ENCODE measurements around the gene TACR2.

The TACR2 gene

DNA sequence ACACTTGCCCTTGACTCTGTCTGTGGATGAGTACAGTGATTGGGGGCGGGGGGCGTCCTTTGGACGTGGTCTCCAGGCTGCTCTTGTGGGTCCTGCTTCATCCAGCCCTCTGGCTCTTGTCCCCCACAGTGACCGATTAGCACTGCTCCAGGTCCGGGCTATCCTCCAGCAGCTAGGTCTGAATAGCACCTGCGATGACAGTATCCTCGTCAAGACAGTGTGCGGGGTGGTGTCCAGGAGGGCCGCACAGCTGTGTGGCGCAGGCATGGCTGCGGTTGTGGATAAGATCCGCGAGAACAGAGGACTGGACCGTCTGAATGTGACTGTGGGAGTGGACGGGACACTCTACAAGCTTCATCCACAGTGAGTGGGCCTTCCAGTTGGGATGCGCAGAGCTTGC lies 18.3 kb downstream of the TACR2 start:
- DNase-seq: no peak

DNA sequence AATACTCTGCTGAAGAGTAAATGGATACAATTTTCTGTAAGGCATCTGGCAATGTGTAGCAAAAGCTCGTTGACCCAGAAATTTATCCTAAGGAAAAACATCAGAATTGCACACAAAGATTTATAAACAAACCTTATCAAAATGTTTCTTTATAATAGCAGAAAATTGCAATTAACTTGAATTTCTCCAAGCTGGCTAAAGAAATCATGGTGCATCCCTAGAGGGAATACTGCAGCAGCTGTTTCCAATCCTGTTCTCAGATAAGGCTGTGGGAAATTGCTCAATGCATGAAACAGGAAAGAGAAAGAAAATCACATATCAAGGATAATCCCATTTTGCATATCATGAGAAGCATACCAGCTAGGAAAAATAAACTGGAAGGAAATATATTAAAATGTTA lies 18.7 kb downstream of the TACR2 start:
- DNase-seq: peak; percentile 16

- no peak for DNase-seq
Measured at GRCh38 chr10:69394020-69394419, 22.7 kb downstream of the TACR2 start.

DNA sequence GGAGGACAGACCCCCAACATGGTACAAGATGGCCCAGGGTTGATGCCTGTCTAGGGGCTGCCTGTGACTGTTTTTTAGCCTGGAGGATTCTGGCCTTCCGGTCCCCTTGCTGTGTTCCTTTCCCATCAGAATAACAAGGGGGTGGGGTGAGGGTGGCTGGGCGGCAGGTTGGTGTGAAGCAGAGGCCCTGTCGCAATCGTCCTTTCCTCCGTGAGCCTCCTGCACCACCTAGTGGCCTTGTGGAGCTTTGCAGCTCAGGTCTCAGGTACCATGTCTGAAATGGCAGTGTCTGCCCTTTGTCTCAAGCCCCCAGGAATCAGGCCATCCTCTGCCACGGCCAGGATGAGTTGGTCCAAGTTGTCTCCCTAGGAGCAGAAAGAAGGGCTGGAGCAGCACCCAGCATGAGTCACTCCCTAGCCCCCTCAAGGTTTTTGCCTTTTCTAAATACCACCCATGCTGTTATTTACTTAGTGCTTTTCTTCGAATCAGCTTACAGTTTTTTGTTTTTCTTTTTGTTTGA lies 24.2 kb downstream of the TACR2 start:
- DNase-seq: peak; percentile 77

- DNase-seq: no peak
Measured at GRCh38 chr10:69391158-69391557, 25.6 kb downstream of the TACR2 start.

GRCh38 chr10:69389827-69390490 lies 26.8 kb downstream of the TACR2 start:
- DNase-seq: no peak

- DNase-seq: no peak
Measured at GRCh38 chr10:69388488-69388887, 28.2 kb downstream of the TACR2 start.

GRCh38 chr10:69387500-69387899 lies 29.2 kb downstream of the TACR2 start:
- no peak for DNase-seq

DNA sequence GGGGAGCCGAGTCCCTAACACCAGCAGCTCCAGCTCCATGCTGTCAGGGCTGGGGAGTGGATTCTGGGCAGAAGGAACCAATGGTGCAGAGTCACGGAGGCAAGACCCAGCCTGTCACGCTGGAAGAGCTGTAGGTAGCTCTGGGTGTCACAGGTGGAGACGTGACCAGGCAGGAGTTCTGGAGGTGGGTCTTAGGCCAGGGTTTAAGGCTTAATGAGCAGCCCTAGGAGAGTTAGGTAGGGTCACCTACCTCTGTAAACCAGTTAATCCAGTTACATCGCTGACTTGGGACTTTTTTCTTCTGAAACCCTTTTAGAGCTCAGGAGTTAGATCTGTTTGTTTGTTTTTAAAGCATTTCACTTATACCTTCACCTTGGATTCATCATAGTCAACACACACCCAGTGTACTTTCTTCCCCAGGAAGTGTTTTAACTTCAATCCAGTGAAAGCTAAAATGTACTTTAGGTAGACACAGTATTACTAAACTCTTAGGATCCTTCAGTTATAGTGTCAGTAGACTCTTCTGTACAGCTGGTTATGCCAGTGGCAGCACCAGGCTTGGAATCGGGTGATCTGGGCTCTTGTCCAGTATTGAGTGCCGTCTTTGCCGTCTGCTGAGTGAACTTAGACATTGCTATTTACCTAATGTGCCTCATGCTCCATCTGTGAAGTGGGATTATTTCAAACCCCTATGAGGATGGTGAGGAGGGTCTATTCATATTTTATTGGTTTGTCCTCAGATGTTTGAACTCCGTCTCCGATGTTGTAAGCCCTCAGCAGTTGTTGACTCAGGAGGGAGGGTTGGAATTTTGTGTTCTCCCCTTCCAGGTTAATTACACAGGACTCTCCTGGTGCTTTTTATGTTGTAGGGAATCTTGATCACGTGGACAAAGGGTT lies 31.0 kb downstream of the TACR2 start:
- no peak for DNase-seq

GRCh38 chr10:69384320-69384719 lies 32.4 kb downstream of the TACR2 start:
- no peak for DNase-seq

DNA sequence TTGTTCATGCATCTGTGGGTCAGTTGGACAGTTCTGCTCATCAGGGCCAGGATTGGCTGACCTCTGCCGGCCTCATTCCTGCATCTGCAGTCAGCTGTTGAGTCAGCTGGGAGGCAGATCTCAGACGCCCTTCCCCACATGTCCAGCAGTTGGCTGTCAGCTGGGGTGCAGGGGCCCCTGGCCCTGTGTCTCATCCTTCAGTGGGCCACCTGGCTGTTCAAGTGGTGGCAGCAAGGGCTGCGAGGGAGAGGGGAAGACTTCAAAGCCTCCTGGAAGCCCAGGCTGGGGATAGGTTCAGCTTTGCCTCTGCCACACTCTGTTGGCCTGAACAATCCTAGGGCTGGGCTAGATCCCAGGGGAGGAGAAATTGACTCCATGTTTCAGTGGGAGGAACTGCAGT lies 33.2 kb downstream of the TACR2 start:
- DNase-seq: no peak

GRCh38 chr10:69382382-69383117 lies 34.2 kb downstream of the TACR2 start:
- DNase-seq: no peak

GRCh38 chr10:69379800-69380199 lies 36.9 kb downstream of the TACR2 start:
- DNase-seq: no peak

DNA sequence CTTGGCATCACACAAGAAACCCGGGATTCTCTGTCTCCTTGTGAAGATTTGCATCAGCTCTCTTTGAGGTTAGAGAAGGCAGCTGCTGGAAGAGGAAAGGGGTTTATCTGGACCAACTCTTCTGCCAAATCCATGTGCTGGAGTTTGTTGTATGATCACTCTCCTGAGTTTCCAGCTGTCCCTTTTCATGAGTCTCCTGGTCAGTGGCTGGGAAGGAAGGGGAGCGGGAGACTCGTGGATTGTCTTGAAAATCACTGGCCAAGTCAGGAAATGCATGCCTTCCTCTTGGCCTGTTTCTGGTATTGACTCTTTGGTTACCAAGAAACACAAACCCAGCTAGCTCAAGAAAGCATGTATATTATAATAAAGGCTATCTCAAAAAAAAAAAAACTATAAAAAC lies 38.8 kb downstream of the TACR2 start:
- no peak for DNase-seq

DNA sequence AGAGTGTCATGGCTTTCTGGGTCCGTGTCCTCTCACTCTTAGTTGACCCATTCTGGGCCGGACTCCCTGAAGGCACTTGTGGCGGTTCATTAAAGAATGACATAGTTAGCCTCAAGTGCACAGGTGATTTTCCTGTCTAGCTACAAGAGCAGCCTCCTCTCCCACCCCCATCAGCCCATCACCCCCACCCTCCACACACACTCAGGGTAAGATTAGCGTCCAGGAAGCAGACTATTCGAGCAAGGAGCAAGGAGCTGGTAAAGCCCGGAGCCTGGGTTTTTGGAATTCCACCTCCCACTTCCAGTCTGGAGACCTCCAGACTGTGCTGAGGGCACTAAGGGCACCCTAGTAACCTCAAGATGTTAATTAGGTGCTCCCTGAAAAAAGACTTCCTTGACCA lies 39.5 kb downstream of the TACR2 start:
- DNase-seq: no peak

- no peak for DNase-seq
Measured at GRCh38 chr10:69376662-69377061, 40.1 kb downstream of the TACR2 start.

GRCh38 chr10:69375307-69376151 lies 41.2 kb downstream of the TACR2 start:
- no peak for DNase-seq

- no peak for DNase-seq
Measured at GRCh38 chr10:69374931-69375306, 41.8 kb downstream of the TACR2 start.

DNA sequence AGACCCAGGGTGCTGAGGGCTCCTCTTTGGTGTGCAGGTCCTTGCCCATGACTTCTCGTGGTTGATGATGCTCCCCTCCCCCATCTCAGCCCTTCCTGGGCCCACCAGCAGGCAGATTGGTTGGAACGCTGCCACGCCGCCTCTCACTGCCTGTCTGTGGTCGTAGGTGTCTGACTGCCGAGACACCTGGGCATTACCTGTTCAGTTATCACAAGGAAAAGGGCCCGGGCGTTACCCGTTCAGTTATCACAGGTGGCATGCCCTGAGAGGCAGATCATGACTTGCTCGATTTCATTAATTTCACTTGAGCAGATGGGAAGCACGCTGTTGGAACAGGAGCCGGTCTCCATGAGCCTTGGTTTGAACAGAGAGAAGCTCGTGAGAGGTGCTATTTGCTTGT lies 42.5 kb downstream of the TACR2 start:
- no peak for DNase-seq

- DNase-seq: no peak
Measured at GRCh38 chr10:69372126-69372980, 44.4 kb downstream of the TACR2 start.

- no peak for DNase-seq
Measured at GRCh38 chr10:69367469-69367868, 49.2 kb downstream of the TACR2 start.

DNA sequence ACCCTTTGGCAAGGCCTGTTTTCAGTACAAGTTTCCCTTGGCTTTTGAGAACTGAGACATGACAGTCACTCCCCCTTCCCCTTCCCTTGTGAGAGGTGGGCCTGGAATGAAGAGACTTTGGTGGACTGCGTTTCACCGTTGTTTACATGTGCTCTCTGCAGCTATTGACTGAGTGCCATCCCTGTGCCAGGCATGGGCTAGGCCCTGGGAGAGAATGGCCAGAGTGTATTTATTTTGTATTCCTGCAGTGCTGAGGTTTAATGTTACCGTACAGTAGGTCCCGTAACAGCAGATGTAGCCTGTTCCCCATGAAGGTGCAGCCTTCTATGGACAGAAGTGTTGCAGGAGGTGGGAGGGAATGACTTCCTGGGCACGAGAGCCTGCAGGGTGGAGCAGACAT lies 50.0 kb downstream of the TACR2 start:
- no peak for DNase-seq

Data from amniotic stem cell (primary cell).